Mesenchymal stem cell (in vitro differentiated cells and primary cell): Measurements from ENCODE around the gene NR4A1.

Source experiments
- DNase-seq: peaks from one replicate; pipeline ENCODE4 v3.0.0-alpha.2; 2013
- H2AFZ ChIP-seq: one replicate; pipeline ENCODE4 v1.6.1; 2013; ENCODE audit warnings: low read depth, mild to moderate bottlenecking, control low read depth, inconsistent platforms, low read length, moderate library complexity
- H2AK5ac ChIP-seq: 2 replicates; pipeline ENCODE4 v1.6.1; 2013; ENCODE audit warnings: low read length, moderate library complexity, mild to moderate bottlenecking, inconsistent platforms; ENCODE audit not compliant: severe bottlenecking
- H2BK120ac ChIP-seq: one replicate; pipeline ENCODE4 v1.6.1; 2013; ENCODE audit warnings: low read depth, mild to moderate bottlenecking, inconsistent platforms, low read length, moderate library complexity
- H2BK12ac ChIP-seq, 2 experiments: one replicate each; pipeline ENCODE4 v1.6.1; 2013; ENCODE audit warnings: inconsistent platforms in 2 of 2, low read length in 2 of 2, mild to moderate bottlenecking in 2 of 2, moderate library complexity in 2 of 2, control low read depth in 1 of 2
- H2BK15ac ChIP-seq: one replicate; pipeline ENCODE4 v1.6.1; 2013; ENCODE audit warnings: mild to moderate bottlenecking, low read depth, inconsistent platforms; ENCODE audit not compliant: poor library complexity, severe bottlenecking
- H2BK5ac ChIP-seq: 2 replicates; pipeline ENCODE4 v1.6.1; 2013; ENCODE audit warnings: low read depth, mild to moderate bottlenecking, low read length, control low read depth, inconsistent platforms; ENCODE audit not compliant: poor library complexity, severe bottlenecking
- H3K14ac ChIP-seq, 2 experiments: one replicate each; pipeline ENCODE4 v1.6.1; 2013; ENCODE audit warnings: inconsistent platforms in 2 of 2, low read length in 2 of 2, control low read depth in 1 of 2, mild to moderate bottlenecking in 1 of 2, moderate library complexity in 1 of 2
- H3K18ac ChIP-seq, 2 experiments: one replicate each; pipeline ENCODE4 v1.6.1; 2013; ENCODE audit warnings: inconsistent platforms in 2 of 2, low read length in 2 of 2, control low read depth in 1 of 2, low read depth in 1 of 2, mild to moderate bottlenecking in 1 of 2
- H3K23ac ChIP-seq, 2 experiments: one replicate each; pipeline ENCODE4 v1.6.1; 2013; ENCODE audit warnings: inconsistent platforms in 2 of 2, low read length in 2 of 2, mild to moderate bottlenecking in 2 of 2, moderate library complexity in 2 of 2, control low read depth in 1 of 2
- H3K27ac ChIP-seq: 2 replicates; pipeline ENCODE4 v1.5.1; 2013; ENCODE audit warnings: mild to moderate bottlenecking, moderate library complexity, low read length, control low read depth, inconsistent platforms; ENCODE audit not compliant: poor library complexity, severe bottlenecking
- H3K27me3 ChIP-seq, 2 experiments: 2 replicates each; pipeline versions ENCODE4 v1.6.1 to v1.7.0; 2013; ENCODE audit warnings: low read length in 2 of 2, mild to moderate bottlenecking in 2 of 2, moderate library complexity in 2 of 2, control low read depth in 1 of 2, inconsistent platforms in 1 of 2; ENCODE audit not compliant: control insufficient read depth in 1 of 2, insufficient read depth in 1 of 2
- H3K36me3 ChIP-seq, 2 experiments: 2 replicates each; pipeline versions ENCODE4 v1.6.1 to v1.7.0; 2013; ENCODE audit warnings: low read length in 2 of 2, control low read depth in 1 of 2, inconsistent platforms in 1 of 2, low read depth in 1 of 2, mild to moderate bottlenecking in 1 of 2; ENCODE audit not compliant: insufficient read depth in 2 of 2, control insufficient read depth in 1 of 2
- H3K4ac ChIP-seq, 2 experiments: one replicate each; pipeline ENCODE4 v1.6.1; 2013; ENCODE audit warnings: inconsistent platforms in 2 of 2, low read length in 2 of 2, mild to moderate bottlenecking in 2 of 2, moderate library complexity in 2 of 2, control low read depth in 1 of 2, low read depth in 1 of 2
- H3K4me1 ChIP-seq: 2 replicates; pipeline ENCODE4 v1.6.1; 2013; ENCODE audit warnings: low read depth, low read length, control low read depth; ENCODE audit not compliant: control insufficient read depth, insufficient read depth
- H3K4me2 ChIP-seq: 2 replicates; pipeline ENCODE4 v1.6.1; 2013; ENCODE audit warnings: low read length, mild to moderate bottlenecking, inconsistent platforms; ENCODE audit not compliant: poor library complexity, severe bottlenecking
- H3K4me3 ChIP-seq, 2 experiments: 2 replicates each; pipeline versions ENCODE4 v1.5.1 to v1.7.0; 2013; ENCODE audit warnings: low read length in 2 of 2, mild to moderate bottlenecking in 2 of 2, control low read depth in 1 of 2, low read depth in 1 of 2; ENCODE audit not compliant: insufficient read depth in 1 of 2
- H3K79me1 ChIP-seq: replicated peaks from 2 replicates; pipeline ENCODE4 v1.6.1; 2013; ENCODE audit warnings: mild to moderate bottlenecking, control low read depth, low read length, inconsistent platforms; ENCODE audit not compliant: poor library complexity, severe bottlenecking
- H3K9ac ChIP-seq: 2 replicates; pipeline ENCODE4 v1.7.0; 2013; ENCODE audit warnings: mild to moderate bottlenecking, low read length, moderate library complexity
- H3K9me3 ChIP-seq: 2 replicates; pipeline ENCODE4 v1.7.0; 2013; ENCODE audit warnings: mild to moderate bottlenecking, low read length; ENCODE audit not compliant: control insufficient read depth
- H4K8ac ChIP-seq: one replicate; pipeline ENCODE4 v1.6.1; 2013; ENCODE audit warnings: inconsistent platforms, mild to moderate bottlenecking, low read length, moderate library complexity
- H4K91ac ChIP-seq: one replicate; pipeline ENCODE4 v1.6.1; 2013; ENCODE audit warnings: mild to moderate bottlenecking, low read length, inconsistent platforms
- WGBS: methylation state at CpG from one replicate; pipeline ENCODE4 v1.1.7; 2013; ENCODE audit warnings: mixed read lengths; 5-methylcytosine and 5-hydroxymethylcytosine counted together

The NR4A1 gene

DNA sequence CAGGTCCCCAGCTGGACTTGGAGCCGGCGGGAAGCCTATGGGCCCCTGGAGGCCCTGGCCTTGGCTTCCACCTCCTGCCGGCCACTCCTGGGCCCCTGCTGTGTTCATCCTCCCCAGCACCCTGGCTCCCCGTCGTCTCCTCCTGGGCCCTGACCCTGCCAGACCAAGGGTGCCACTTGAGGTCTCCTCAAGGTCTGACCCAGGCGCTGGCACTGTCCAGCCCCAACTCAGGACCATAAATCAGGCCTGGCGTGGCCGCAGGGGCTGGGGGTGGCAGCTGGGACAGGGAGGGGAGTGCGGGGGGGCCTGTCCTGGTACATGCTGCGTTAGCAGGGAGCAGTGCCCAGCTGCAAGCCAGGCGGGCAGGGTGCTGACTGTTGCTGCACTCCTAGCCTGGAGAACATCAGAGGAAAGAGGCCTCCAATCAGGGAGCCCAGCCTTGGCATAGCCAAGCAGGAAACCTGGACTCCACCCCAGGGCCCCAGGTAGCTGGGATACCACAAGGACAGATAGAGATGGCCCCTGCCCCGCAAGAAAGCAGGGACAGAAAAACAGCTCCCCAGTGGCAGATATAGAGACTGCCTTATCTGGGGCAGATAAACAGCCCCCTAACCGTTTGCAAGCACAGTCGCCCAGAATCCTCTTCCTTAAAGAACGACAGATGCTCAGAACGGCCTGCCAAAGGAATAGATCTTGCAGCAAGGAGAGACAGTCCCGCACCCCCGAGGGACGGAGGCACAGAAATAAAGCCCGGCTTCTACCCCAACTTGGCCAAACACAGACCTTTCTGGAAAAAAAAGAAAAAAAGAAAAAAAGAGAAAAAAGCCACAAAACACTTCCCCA is 12.1 kb downstream of the NR4A1 start:
- no peak overlapping the region for H3K4ac ChIP-seq
- no peak overlapping the region for H3K4me2 ChIP-seq
- no peak overlapping the region for H3K14ac ChIP-seq
- no peak overlapping the region for H3K27ac ChIP-seq
- 80% methylated on average over 18 of the region's 20 CpGs for WGBS
- no peak overlapping the region for H3K4me3 ChIP-seq
- no peaks in the 10 kb centered on the region for H3K79me1 ChIP-seq
- H2BK12ac ChIP-seq = no peak overlapping the region
- peak overlapping the region; percentile 61 for H3K9ac ChIP-seq
- H3K36me3 ChIP-seq = peaks cover 0 to 5% of the 10 kb centered on the region in 2 experiments
- H4K8ac ChIP-seq = no peak overlapping the region
- H2BK15ac ChIP-seq = no peak overlapping the region
- no peak overlapping the region for H2BK120ac ChIP-seq
- H3K18ac ChIP-seq = no peak overlapping the region
- no peak overlapping the region for H2AFZ ChIP-seq
- no peak for DNase-seq
- H3K9me3 ChIP-seq = no peaks in the 10 kb centered on the region
- H3K23ac ChIP-seq = no peak overlapping the region
- H3K4me1 ChIP-seq = peaks cover 4% of the 10 kb centered on the region
- H2BK5ac ChIP-seq = no peak overlapping the region
- no peak overlapping the region for H4K91ac ChIP-seq
- H3K27me3 ChIP-seq = peaks cover 0 to 8% of the 10 kb centered on the region in 2 experiments
- no peak overlapping the region for H2AK5ac ChIP-seq

DNA sequence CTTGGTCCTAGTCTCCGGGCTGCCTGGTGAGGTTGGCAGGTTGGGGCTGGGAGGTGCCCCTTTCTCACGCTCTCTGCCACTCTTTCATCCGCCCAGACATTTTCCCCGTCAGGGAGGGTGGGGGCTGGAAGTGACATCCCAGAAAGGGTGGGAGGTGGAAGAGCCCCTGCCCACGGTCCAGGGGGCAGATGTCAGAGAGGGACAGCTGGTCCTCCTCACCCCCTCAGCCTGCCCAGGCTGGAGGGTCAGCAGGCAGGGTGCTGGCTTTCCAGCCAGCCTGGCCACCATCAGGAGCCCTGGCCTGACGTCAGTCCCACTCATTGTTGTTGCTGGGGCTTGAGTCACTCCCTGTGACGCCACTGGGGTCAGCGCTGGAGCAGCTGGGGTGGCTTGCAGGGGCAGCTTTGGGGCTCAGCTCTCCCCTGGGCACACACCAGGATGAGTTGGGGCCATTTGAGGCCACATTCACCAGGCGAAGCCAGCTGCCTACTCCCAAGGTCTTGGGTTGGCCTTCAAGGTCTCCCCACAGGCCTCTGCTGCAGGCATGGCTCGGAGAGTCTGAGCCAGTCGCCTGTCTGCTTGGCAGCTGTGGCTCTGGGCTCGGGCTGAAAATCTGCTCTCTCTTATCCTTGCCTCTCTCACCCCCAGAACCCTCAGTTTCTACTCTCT is 12.9 kb downstream of the NR4A1 start:
- H2AK5ac ChIP-seq = no peak overlapping the region
- peaks cover 4% of the 10 kb centered on the region for H3K4me1 ChIP-seq
- H3K4me3 ChIP-seq = no peak overlapping the region
- H2BK5ac ChIP-seq = no peak overlapping the region
- 69% methylated on average over 11 of the region's 12 CpGs for WGBS
- peak overlapping the region in 1 of 2 experiments; percentile 6 for H3K18ac ChIP-seq
- peak; percentile 87 for DNase-seq
- peak overlapping the region; percentile 69 for H3K9ac ChIP-seq
- peak overlapping the region; percentile 47 for H4K8ac ChIP-seq
- no peak overlapping the region for H3K27ac ChIP-seq
- no peak overlapping the region for H3K4me2 ChIP-seq
- H3K4ac ChIP-seq = peak overlapping the region in 1 of 2 experiments; percentile 51
- no peak overlapping the region for H3K14ac ChIP-seq
- no peak overlapping the region for H2AFZ ChIP-seq
- peak overlapping the region; percentile 41 for H4K91ac ChIP-seq
- peaks cover 0 to 8% of the 10 kb centered on the region in 2 experiments for H3K27me3 ChIP-seq
- H3K9me3 ChIP-seq = no peaks in the 10 kb centered on the region
- H2BK15ac ChIP-seq = peak overlapping the region; percentile 44
- H3K79me1 ChIP-seq = no peaks in the 10 kb centered on the region
- no peak overlapping the region for H2BK120ac ChIP-seq
- no peak overlapping the region for H3K23ac ChIP-seq
- peak overlapping the region in 1 of 2 experiments; percentile 23 for H2BK12ac ChIP-seq
- H3K36me3 ChIP-seq = peaks cover 0 to under 1% of the 10 kb centered on the region in 2 experiments

DNA sequence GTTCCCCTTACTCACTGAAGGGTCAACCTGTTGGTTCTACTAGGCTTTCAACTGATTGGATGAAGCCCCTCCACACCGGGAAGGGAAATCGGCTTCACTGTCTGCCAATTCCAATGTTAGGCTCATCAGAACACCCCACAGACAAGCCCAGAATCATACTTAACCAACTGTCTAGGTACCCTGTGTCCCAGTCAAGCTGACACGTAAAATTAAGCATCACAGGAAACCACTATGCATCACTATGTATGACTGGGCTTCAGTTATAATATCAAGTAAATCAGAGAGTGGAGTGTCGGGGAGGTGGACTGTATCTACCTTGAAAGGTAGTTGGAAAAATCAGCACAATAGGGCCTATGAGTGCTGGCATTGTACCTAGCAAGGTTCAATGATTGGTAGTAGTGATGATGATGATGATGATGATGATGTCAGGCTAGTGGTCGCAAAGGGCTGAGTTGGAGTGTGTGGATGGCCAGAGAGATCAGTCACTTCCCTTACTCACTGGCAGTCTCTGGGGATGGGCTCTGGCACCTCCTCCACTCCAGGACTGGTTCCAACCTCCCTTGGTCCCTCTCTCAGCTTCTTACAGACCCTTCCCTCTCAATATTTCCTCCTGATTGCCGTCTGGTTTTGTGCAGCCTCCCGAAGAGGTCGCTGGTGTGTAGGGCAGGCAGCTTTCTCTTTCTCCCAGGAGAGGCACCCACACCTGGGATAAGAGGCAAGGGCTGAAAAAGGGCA is 15.3 kb downstream of the NR4A1 start:
- Histone ChIP-seq H3K27me3 (peaks cover 0 to 8% of the 10 kb centered on the region in 2 experiments), H3K4ac (no peak overlapping the region), H4K91ac (no peak overlapping the region), H3K4me1 (peaks cover 10% of the 10 kb centered on the region), H3K4me3 (no peak overlapping the region), H2AK5ac (no peak overlapping the region), H3K9ac (no peak overlapping the region), H2BK5ac (no peak overlapping the region), H2AFZ (peak overlapping the region; percentile 6), H2BK12ac (no peak overlapping the region), H2BK120ac (no peak overlapping the region), H3K18ac (no peak overlapping the region), H2BK15ac (no peak overlapping the region), H3K36me3 (no peaks in the 10 kb centered on the region), H3K9me3 (no peaks in the 10 kb centered on the region), H3K23ac (no peak overlapping the region), H3K79me1 (no peaks in the 10 kb centered on the region), H3K14ac (no peak overlapping the region), H3K4me2 (no peak overlapping the region), H3K27ac (no peak overlapping the region), H4K8ac (peak overlapping the region; percentile 22)
- no peak for DNase-seq
- 65% methylated on average over 7 of the region's 8 CpGs for WGBS

DNA sequence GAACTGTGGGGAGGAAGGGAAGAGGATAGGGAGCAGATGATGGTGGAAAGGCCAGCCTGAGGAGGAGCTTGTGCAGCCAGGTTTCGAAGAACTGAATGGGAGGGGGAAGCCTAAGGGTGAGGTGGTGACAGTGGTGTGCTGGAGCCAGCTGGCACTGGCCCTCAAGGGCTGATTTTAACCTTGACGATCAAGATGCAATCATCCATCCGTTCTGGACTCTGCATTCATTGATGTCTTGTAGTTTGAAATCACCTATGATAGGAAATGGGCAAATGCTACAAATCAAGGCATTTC is 15.8 kb downstream of the NR4A1 start:
- H2BK120ac ChIP-seq = no peak overlapping the region
- H3K23ac ChIP-seq = no peak overlapping the region
- DNase-seq = no peak
- H3K4me3 ChIP-seq = no peak overlapping the region
- no peak overlapping the region for H2BK15ac ChIP-seq
- H2BK5ac ChIP-seq = no peak overlapping the region
- H2AFZ ChIP-seq = no peak overlapping the region
- no peak overlapping the region for H3K14ac ChIP-seq
- H3K79me1 ChIP-seq = no peaks in the 10 kb centered on the region
- H3K9ac ChIP-seq = no peak overlapping the region
- no peaks in the 10 kb centered on the region for H3K9me3 ChIP-seq
- 93% methylated on average over 3 of the region's 3 CpGs for whole genome bisulfite sequencing
- no peak overlapping the region for H4K91ac ChIP-seq
- peak overlapping the region; percentile 22 for H4K8ac ChIP-seq
- no peak overlapping the region for H2BK12ac ChIP-seq
- peaks cover 0 to under 1% of the 10 kb centered on the region in 2 experiments for H3K36me3 ChIP-seq
- no peak overlapping the region for H3K18ac ChIP-seq
- no peak overlapping the region for H2AK5ac ChIP-seq
- no peak overlapping the region for H3K27ac ChIP-seq
- H3K4ac ChIP-seq = no peak overlapping the region
- H3K4me1 ChIP-seq = peaks cover 11% of the 10 kb centered on the region
- H3K4me2 ChIP-seq = no peak overlapping the region
- H3K27me3 ChIP-seq = peaks cover 0 to 8% of the 10 kb centered on the region in 2 experiments
